Bronchial epithelial cell (primary cell): Measurements from ENCODE around the gene ATP6V0D1. TPM values are rescaled to one million over a fixed set of nuclear protein-coding genes. Genes with fewer than 3 reads are reported as not detected.

Source experiments
- DNase-seq: peaks from one replicate; pipeline ENCODE4 v3.0.0-alpha.2; 2010; ENCODE audit warnings: low read depth
- FAIRE-seq: peaks from 2 replicates; lab custom pipeline; 2011; peaks lifted over from hg19 to GRCh38; lab: Jason Lieb, UNC
- H3K27me3 ChIP-seq: 2 replicates; pipeline ENCODE4 v1.5.1; 2011; ENCODE audit warnings: low read length; ENCODE audit not compliant: control insufficient read depth, insufficient read depth
- H3K36me3 ChIP-seq: 2 replicates; pipeline ENCODE4 v1.5.1; 2011; ENCODE audit warnings: low read length; ENCODE audit not compliant: control insufficient read depth, insufficient read depth
- H3K4me3 ChIP-seq: 2 replicates; pipeline ENCODE4 v1.5.1; 2011; ENCODE audit warnings: mild to moderate bottlenecking, low read depth, low read length, control low read depth
- CTCF ChIP-seq: IDR thresholded peaks from 2 replicates; pipeline ENCODE4 v1.5.1; 2011; ENCODE audit warnings: mild to moderate bottlenecking, moderate library complexity, low read length, control low read depth, inconsistent platforms; ENCODE audit not compliant: insufficient read depth, severe bottlenecking
- total RNA-seq: library from RNA; depleted of rRNA; stranded (reverse); fragments of >200 nt; gene quantifications from 2 replicates; pipeline ENCODE4 v1.2.1, GENCODE V29; 2014

The ATP6V0D1 gene
- total RNA-seq, 1 donor from 2014 or later: 78.2 TPM

GRCh38 chr16:67438824-67439393 lies 42.0 kb downstream of the ATP6V0D1 start:
- H3K27me3 ChIP-seq: no peaks in the 10 kb centered on the region
- no peak overlapping the region for H3K4me3 ChIP-seq
- DNase-seq: no peak
- no peak for TF ChIP-seq CTCF
- FAIRE-seq: no peak
- peaks cover 20% of the 10 kb centered on the region for H3K36me3 ChIP-seq

- DNase-seq (no peak), FAIRE-seq (no peak)
- H3K27me3 ChIP-seq: no peaks in the 10 kb centered on the region
- peaks cover 17% of the 10 kb centered on the region for H3K36me3 ChIP-seq
- H3K4me3 ChIP-seq: no peak overlapping the region
- TF ChIP-seq CTCF: no peak
These were observed 42.7 kb downstream of the ATP6V0D1 start for GRCh38 chr16:67438098-67438791.

- no peaks in the 10 kb centered on the region for H3K27me3 ChIP-seq
- no peak for DNase-seq
- H3K36me3 ChIP-seq: peaks cover 15% of the 10 kb centered on the region
- no peak for FAIRE-seq
- H3K4me3 ChIP-seq: no peak overlapping the region
- TF ChIP-seq CTCF: no peak
These were observed 43.4 kb downstream of the ATP6V0D1 start for GRCh38 chr16:67437513-67437912.

GRCh38 chr16:67436640-67437193 lies 44.2 kb downstream of the ATP6V0D1 start:
- Histone ChIP-seq H3K27me3 (no peaks in the 10 kb centered on the region), H3K36me3 (peaks cover 15% of the 10 kb centered on the region), H3K4me3 (no peak overlapping the region)
- FAIRE-seq (no peak), DNase-seq (no peak)
- TF ChIP-seq CTCF: no peak

DNA sequence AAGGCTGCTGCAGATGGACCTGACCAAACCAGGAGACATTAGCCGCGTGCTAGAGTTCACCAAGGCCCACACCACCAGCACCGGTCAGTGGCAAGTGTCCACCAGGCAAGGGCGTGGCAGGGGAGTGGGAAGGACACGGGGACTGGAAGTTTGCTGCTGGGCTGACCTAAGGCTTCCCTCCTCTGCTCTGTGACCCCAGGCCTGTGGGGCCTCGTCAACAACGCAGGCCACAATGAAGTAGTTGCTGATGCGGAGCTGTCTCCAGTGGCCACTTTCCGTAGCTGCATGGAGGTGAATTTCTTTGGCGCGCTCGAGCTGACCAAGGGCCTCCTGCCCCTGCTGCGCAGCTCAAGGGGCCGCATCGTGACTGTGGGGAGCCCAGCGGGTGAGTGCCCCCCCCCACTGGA lies 45.2 kb downstream of the ATP6V0D1 start:
- H3K36me3 ChIP-seq: peaks cover 14% of the 10 kb centered on the region
- no peak for DNase-seq
- TF ChIP-seq CTCF: no peak

More for the DNA sequence above, 45.2 kb downstream of the ATP6V0D1 start:
- Histone ChIP-seq H3K4me3 (no peak overlapping the region), H3K27me3 (no peaks in the 10 kb centered on the region)
- FAIRE-seq: no peak
